Stimulated activated CD4-positive, alpha-beta T cell treated with anti-CD3 and anti-CD28 coated beads, Interleukin-1b, Interleukin-23, amount 100 ng/mL, for 48 hours (primary cell): ENCODE measurements around the gene CD81.
A peak's percentile ranks its signal among the peaks of the same experiment; 100 is the strongest.

ENCODE experiments used
- DNase-seq: peaks from one replicate; pipeline ENCODE4 v3.0.0-alpha.2; 2020

CD81 gene

DNA sequence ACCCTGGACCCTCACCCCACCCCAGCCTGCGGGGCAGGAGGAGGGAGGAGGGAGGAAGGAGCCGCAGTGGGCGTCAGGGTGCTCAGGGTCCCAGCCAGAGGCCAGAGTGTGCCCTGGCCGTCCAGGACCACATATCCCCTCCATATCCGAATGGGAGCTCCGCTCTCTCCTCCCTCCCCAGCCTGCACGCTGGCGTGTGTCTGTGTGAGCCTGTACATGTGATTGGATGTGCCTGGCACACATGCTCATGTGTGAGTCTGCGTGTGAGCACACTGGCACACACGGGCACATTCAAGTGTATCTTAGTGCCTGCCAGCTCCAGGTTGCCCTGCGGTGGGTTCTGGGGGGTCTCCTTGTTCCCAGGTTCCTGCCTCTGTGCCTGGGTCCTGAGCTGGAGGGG, 31.6 kb downstream of the CD81 start:
- DNase-seq = no peak

GRCh38 chr11:2409126-2409525, 32.0 kb downstream of the CD81 start:
- DNase-seq = no peak

GRCh38 chr11:2409611-2410468, 32.7 kb downstream of the CD81 start:
- no peak for DNase-seq

GRCh38 chr11:2410616-2411015, 33.5 kb downstream of the CD81 start:
- DNase-seq = no peak

- DNase-seq = no peak
Measured at GRCh38 chr11:2411446-2412305, 34.6 kb downstream of the CD81 start.

DNA sequence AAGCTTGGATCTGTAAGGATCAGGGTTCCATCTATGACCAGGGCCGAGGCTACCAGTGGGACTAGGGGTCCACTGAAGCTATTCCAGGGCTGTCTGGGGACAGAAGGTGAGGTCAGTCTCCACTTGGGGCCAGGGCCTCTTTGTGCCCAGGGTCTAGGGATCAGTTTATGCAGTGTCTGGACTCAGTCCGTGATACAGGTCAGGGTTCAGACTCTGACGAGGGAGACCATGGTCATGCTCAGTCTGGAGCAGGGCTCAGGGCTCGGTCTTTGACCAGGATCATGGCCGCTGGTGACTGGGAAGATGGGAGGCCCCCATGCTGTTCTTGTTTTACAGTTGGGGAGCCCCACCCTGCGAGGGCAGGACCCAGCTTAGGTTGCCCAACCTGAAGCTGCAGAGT, 35.2 kb downstream of the CD81 start:
- DNase-seq = no peak

GRCh38 chr11:2413742-2414579, 36.9 kb downstream of the CD81 start:
- DNase-seq = no peak

DNA sequence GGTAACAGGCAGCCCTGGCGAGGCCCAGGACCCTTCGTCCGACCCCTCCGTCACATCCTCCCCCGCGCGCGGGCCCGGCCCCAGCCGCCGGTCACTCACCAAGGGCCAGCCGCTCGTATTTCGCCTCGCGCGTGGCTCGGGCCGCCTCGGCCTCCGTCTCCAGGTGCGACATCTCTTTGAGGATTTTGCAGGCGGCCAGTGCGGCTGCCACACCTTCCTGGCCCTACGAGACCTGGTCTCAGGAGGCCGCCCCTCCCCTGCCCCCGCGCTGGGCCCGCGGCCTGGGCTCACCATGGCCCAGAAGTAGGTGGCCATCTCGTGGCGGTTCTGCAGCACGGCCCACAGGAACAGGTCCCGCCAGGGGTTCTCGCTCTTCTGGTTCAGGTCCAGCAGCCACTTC, 37.5 kb downstream of the CD81 start:
- DNase-seq = no peak

- no peak for DNase-seq
Measured at GRCh38 chr11:2415171-2415570, 38.1 kb downstream of the CD81 start.

DNA sequence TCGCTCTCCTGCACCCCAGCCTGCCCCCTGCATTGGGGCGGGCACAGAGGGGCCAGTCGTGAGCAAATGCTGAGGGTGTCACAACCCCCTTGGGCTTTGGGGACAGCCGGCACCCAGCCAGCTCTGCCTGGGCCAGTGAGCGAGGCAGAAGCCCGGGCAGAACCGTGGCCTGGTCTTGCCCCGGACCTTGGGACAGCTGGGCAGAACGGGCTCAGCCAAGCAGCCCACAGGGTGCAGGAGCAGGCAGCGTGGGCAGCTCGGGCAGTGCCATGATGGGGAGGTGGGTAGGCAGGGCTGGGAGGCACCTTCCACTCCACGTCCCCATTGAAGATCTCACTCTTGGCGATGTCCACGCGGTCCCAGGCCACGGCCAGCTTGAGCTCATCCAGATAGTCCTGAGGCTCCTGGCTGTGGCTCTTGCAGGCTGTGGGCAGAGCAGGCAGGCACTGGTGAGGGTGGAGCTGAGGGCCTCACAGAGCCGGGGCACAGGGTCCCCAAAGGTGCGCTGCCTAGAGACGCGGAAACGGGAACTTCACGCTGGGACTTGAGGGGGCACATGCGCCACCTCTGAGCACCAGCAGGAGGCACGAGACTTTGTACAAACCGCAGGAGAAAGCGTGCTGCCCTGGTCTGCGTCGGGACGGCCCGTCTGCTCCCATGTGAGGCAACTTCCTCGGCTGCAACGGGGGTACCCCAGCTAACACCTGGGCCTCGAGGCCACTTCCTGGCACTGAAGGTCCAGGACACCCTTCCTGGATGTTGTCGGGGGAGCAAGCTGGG, 38.7 kb downstream of the CD81 start:
- no peak for DNase-seq

DNA sequence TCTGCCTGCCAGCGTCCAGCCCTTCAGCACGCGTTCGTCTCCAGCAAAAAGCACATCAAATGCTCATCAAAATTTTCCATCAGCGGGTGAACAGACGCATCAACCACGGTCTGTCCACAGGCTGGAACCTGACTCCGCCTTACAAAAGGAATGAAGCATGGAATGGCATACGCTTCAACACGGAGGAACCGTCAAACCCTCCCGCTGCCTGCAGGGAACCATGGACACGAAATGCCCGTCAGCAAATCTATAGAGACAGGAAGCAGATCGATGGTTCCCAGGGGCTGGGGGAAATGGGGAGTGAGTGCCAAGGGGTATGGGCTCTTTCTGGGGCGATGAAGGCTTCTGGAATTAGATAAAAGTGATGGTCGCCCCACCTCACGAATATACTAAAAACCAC, 39.7 kb downstream of the CD81 start:
- DNase-seq = no peak

DNA sequence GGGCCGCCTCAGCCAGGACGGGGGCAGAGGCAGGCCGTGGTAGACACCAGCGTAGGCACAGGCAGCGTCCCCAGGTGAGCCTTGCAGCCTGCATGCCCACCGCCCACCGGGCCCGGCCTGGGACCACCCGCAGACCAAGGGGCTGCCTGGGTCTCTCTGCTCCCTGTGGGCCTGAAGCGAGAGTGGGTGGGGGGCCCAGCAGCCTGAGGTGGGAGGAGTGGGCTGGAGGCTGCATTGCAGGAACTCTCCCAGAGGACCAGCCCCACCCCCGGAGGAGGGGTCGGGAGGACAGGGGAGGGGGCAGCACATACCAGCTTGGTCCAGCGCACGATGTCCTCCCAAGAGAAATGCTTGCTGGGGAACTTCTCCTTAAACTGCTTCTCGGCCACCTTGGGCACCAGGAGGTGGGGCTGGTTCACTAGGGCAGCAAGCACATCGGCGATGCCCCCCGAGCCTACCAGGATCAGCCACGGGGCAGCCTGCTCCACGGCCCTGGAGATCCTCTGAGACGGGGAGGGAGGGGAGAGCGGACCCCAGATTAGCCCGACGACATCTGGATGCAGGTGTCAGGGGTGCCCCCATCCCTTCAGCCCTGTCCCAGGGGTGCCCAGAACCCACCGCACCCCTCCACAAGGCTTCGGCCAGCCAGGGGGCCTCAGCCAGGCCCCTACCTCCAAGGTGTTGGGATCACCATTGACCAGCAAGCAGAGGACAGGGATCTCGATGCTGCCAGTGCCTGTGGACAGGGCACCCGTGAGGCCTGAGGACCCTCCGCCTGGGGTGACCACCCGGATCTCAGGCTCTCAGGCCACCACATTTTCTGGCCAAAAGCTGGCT, 41.0 kb downstream of the CD81 start:
- no peak for DNase-seq

GRCh38 chr11:2418693-2419360, 41.7 kb downstream of the CD81 start:
- DNase-seq = no peak

- peak; percentile 57 for DNase-seq
Measured at GRCh38 chr11:2419638-2420501, 42.8 kb downstream of the CD81 start.

GRCh38 chr11:2420502-2421225, 43.6 kb downstream of the CD81 start:
- DNase-seq = peak; percentile 63

- DNase-seq = no peak
Measured at GRCh38 chr11:2421226-2421994, 44.3 kb downstream of the CD81 start.

GRCh38 chr11:2421996-2422395, 44.9 kb downstream of the CD81 start:
- DNase-seq = no peak

DNA sequence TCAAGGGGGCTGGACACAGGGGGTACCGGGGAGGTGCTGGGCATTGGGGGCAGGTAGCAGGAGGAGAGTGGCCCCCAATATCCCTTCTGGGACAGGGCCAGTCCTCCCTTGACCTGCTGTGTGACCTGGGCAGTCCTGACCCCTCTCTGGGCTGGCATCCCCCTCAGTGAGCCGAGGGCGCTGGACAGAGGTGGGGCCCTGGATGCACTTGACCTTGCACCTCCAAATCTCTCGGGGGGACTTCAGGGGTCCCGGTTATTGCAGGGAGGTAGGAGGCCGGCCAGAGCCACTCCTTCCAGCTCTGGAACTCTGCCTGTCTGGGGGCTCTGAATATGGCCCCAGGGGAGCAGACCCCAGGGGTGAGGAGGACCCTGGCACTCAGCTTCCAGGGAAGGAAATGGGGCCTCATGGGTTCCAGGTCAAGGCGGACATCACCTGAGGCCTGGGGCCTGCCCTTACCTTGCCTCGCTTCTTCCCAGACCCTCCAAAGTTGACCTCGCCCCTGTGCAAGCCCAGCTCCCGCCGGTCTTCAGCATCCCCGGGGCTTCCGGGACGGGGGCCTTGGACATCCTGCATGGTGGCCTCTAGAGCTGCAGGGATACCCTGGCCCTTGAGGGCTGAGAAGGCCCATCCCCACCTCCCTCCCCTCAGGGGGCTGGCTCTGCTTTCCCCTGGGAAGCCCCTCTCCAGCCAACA, 45.5 kb downstream of the CD81 start:
- DNase-seq = no peak
